MV-4-11 (cell line): ENCODE data around the gene FTO.
A peak's percentile ranks its signal among the peaks of the same experiment; 100 is the strongest.

Experiments
- DNase-seq: peaks from one replicate; lab custom pipeline; 2025; lab: John Stamatoyannopoulos, UW

The FTO gene

GRCh38 chr16:53966821-53967571, 263.0 kb downstream of the FTO start:
- no peak for DNase-seq

GRCh38 chr16:53967572-53967971, 263.6 kb downstream of the FTO start:
- no peak for DNase-seq

DNA sequence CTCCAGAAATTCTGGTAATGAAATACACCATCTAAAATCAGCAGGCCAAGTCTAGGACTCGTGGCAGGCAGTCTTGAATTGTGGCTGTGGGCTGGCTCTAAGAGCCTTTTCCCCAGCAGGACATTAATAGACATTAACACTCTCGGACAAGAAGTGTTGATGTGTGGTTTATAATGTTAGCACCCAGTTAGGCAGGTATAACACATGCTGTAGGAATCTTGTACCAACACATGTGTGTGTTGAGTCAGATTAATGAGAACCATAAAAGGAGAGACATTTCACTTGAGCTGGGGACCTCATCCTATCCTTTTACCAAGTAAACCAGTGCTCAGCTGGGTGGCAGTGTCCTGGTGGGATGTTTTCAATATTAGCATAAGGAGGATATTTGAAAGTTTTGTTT, 264.5 kb downstream of the FTO start:
- DNase-seq, result no peak

DNA sequence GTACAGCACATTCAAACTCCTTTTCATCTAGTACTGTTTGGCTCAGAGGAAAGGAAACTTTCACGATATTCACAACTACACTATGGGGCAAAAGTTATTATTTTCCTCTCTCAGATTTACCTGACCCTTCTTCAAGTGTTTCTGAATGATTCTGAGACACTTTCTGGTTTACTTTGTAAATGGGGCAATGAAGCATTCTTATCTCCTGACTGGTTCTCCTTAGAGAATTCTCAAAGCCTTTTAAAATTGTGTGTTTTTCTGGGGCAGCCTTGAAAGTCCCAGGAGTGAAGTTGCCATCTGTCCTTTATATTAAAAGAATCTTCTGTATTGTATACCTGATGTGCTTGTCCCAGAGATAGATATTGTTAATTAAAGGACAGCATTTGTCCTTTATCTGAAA, 264.9 kb downstream of the FTO start:
- no peak for DNase-seq

DNA sequence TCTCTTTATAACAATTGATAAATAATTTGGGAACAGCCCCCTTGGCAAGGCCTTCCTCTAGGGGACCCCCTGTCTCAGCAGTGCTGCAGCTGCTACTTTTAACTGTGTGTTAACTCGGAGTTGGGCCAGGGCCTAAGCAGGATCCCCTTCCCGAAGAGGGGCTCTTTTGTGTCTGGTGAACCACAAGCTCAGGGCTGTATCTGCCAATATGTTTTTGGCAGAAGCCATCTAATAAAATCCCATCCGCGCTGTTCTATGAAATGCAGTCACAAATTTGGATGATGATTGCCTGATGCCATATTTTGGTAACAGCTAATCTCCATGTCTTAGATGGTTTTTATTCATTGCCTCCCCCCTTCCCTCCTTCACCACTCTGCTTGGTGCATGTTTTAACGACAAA, 267.7 kb downstream of the FTO start:
- DNase-seq, result no peak

GRCh38 chr16:53973021-53973420, 269.1 kb downstream of the FTO start:
- no peak for DNase-seq

GRCh38 chr16:53974484-53975080, 270.6 kb downstream of the FTO start:
- DNase-seq, result no peak

- no peak for DNase-seq
These were observed 276.7 kb downstream of the FTO start for GRCh38 chr16:53980675-53981074.

- DNase-seq, result no peak
These were observed 278.7 kb downstream of the FTO start for GRCh38 chr16:53982631-53983042.

DNA sequence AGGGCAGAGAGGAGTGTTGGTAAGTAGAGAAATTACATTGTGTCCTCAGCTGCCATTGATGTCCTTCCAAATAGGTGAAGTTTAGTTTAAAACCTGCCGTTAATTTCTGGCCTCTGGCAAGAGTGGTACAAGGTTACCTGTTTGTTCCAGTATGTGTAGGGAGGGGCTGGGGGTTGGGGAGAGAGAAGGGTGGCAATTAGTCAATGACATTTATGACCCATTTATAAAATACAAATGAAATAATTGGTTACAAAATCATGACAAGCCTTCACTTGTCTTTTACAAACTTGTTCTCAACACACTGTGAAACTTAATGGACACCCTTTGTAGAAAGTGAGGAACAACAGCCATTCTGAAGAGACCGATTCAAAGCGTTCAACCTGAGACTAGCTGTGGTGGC, 281.0 kb downstream of the FTO start:
- DNase-seq, result no peak

GRCh38 chr16:53985861-53986260, 281.9 kb downstream of the FTO start:
- DNase-seq, result no peak

GRCh38 chr16:53986793-53987192, 282.8 kb downstream of the FTO start:
- DNase-seq, result no peak

DNA sequence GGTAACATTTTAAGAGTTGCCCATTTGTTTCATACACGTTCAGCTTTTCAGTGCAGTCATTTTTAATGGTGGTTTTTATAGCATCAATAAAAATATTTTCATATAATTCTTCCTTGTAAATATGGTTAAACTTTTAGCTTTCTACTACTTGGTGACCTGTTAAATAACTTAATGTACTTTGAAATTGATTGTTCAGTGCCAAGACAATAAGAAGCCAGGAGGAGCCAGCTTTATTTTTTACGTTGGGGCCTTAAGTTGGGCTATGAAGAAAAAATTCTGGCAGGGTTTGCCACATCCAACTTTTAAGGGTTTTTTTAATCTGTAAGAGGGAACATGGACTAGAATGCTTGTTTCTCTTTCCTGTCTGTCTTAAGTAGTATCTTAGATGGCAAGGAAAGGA, 284.2 kb downstream of the FTO start:
- no peak for DNase-seq

DNA sequence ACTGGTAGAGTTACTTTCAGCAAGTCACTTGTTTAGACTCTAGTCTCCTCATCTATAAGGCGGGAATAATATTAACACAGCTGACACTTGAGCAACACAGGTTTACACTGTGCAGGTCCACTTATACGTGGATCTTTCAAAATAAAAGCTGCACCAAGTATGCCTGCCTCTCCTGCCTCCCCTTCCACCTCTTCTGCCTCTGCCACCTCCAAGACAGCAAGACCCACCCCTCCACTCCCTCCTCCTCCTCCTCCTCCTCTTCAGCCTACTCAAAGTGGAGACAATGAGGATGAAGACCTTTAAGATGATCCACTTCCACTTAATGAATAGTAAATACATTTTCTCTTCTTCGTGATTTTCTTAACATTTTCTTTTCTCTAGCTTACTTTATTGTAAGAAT, 285.6 kb downstream of the FTO start:
- no peak for DNase-seq

DNA sequence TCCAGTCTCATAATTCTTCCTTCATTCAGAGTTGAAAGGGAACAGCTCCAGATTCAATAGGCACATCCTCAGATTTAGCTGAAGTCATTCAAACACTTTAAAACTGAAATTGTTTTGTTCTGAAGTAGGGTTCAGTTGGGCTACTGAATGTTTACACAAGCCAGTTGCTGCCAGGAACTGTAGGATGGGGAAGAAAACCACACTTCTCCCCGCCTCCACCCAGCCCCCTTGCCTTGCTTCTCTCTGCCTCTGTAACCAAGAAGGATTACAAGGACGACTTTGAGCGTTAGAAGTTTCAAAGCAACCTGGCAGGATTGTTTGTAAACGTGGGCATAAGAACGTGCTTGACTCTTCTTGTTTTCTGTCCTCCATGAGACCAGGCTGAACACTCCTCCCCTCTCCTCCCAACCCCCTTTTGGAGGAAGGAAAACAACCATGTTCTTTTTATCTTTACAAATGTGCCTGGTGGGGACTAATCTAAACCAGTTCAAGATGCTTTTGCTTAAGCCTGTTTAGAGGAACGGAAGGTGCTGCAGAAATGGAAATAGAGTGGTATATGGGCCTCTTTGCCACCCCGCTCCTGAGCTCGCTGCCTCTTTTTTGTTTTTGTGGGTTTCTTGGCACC, 287.9 kb downstream of the FTO start:
- peak; percentile 59 for DNase-seq

- no peak for DNase-seq
These were observed 291.4 kb downstream of the FTO start for GRCh38 chr16:53995378-53995777.

DNA sequence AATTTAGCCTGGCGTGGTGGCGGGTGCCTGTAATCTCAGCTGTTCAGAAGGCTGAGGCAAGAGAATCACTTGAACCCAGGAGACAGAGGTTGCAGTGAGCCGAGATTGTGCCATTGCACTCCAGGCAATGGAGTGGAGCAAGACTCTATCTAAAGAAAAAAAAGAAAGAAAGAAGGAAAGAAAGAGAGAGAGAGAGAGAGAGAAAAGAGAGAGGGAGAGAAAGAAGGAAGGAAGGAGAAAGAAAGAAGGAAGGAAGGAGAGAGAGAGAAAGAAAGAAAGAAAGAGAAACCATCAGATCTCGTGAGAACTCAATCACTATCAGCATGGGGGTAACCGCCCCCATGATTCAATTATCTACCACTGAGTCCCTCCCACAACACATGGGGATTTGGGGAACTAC, 293.0 kb downstream of the FTO start:
- DNase-seq, result no peak

- peak; percentile 34 for DNase-seq
These were observed 294.3 kb downstream of the FTO start for GRCh38 chr16:53998024-53998810.

GRCh38 chr16:53998966-53999522, 295.1 kb downstream of the FTO start:
- no peak for DNase-seq

DNA sequence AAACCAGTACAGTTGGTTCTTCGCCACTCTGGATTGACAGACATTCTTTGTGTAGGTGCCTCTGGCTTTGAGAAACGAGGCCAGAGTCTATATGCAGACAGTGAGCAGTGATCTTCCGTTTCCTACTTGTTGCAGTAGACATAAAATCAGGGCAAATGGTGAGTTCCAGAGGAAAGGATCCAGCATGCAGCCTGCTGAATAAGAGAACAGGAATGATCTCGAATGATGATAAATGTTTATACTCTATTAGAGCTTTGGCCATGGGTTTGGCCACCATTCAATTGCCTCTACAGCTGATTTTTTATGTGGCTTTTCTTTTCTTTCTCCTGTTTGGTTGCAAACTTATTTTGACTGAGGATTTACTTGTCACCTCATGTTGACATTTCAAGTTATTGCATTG, 295.9 kb downstream of the FTO start:
- no peak for DNase-seq

GRCh38 chr16:54000361-54000760, 296.4 kb downstream of the FTO start:
- no peak for DNase-seq

DNA sequence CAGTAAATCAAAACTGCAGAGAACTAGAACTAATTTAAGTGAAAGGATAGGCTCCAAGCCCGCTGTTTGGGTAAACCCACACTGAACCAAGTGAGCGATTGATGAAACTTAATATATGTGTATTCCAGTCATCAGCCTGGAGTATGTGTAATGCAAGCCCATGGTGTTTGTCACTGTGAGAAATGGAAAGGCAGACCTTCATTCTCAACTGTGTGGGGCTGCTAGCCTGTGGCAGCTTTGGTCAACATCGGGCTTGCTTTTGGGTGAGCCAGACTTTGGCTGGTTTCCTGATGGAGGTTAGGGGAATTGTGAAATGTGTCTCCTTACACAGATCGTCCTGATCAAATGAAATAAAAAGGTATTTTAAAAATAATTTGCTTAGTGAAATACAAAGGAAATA, 302.7 kb downstream of the FTO start:
- no peak for DNase-seq
